ENCODE data around the gene SLA2.

DNA sequence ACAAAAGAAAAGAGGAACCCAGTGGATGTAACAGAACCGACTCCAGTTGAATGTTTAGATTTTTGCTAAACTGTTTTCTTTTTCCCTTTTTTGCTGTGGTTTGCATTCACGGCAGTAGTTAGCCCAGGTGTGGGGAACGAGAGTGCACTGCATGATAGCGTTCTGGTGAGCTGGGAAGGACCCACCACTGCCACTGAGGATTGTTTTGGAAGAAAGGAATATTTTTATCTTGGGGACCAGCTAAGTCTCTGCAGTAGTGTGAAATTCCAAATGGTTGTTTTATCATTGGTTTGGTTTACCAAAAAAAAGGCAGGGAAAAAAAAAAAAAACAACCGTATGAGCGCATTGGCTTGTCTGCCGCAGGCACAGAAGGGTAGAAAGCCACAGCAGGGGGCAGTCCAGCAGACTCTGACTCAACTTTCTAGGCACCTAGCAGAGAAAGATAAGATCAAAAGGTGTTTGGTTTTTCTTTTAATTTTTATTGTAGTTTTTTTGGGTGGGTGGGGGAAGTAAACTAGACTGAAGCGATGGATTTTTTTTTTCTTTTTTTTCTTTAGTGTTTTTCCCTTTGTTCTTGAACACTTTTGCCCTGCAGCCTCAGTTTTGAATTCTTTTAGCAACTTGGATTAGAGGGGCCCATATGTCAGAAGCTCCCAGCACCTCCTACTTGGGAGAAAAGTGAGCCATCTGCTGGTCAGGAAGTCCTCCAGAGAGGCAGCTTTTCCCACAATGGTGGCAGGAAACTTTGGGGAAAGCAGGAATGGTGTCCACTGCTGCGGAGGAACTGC is 53.9 kb downstream of the SLA2 start:
- TF ChIP-seq, protein P1, sequence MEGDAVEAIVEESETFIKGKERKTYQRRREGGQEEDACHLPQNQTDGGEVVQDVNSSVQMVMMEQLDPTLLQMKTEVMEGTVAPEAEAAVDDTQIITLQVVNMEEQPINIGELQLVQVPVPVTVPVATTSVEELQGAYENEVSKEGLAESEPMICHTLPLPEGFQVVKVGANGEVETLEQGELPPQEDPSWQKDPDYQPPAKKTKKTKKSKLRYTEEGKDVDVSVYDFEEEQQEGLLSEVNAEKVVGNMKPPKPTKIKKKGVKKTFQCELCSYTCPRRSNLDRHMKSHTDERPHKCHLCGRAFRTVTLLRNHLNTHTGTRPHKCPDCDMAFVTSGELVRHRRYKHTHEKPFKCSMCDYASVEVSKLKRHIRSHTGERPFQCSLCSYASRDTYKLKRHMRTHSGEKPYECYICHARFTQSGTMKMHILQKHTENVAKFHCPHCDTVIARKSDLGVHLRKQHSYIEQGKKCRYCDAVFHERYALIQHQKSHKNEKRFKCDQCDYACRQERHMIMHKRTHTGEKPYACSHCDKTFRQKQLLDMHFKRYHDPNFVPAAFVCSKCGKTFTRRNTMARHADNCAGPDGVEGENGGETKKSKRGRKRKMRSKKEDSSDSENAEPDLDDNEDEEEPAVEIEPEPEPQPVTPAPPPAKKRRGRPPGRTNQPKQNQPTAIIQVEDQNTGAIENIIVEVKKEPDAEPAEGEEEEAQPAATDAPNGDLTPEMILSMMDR (IDR thresholded peaks at IDR 0.05) = peak; percentile 42 to 61 (median 50)
- TF ChIP-seq POLR2A (IDR thresholded peaks at IDR 0.05) = no peak

All from uterus (tissue), 2 donors.